Measurements from ENCODE around the gene PLTP. TPM values are rescaled to one million over a fixed set of nuclear protein-coding genes. Genes with fewer than 3 reads are reported as not detected.

The PLTP gene
- total RNA-seq, 1 experiment from 2014 or later, result 62.5 TPM

DNA sequence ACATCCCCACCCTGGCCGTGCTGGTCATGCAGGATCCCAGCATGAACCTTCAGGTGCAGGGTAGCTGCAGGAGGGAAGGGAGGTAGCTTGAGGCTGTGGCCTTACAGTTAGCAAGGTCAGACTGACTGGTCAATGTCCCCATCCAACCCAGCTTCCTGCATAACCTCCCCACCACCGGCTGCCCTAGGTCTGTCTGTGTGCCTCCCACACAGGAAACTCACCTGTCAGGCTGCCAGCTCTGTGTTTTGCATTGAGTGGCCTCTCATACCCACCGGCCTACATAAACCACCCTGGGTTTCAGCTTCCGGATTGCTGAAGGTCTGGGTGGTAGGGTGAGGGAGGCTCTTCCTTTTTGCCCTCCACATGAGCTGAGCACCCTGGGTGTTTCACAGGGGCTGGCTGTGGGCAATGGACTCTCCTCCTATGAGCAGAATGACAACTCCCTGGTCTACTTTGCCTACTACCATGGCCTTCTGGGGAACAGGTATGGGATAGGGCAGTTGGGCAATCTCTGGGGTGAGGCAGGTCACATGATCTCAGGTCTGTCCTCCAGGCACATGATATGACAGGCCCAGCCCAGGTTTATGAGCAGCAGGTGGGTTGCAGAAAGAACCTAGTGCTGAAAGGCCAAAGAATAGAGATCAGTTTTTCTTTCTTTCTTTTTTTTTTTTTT is 19.0 kb downstream of the PLTP start:
- Histone ChIP-seq H2BK15ac (ENCODE audit: low read depth, low read length) (no peak overlapping the region), H4K5ac (ENCODE audit: insufficient read length, low read depth, low read length) (no peak overlapping the region), H3K4me2 (ENCODE audit: insufficient read depth, insufficient read length, low read length) (no peak overlapping the region), H3K27me3 (ENCODE audit: insufficient read depth, low read length) (no peaks in the 10 kb centered on the region), H4K91ac (ENCODE audit: insufficient read length, low read depth, low read length) (no peak overlapping the region), H2BK20ac (ENCODE audit: low read depth, low read length, poor library complexity, severe bottlenecking) (no peak overlapping the region), H3K23ac (ENCODE audit: insufficient read length, low read depth, low read length) (no peak overlapping the region), H2AK5ac (ENCODE audit: insufficient read length, low read length) (no peak overlapping the region), H3K18ac (ENCODE audit: insufficient read length, low read depth, low read length) (no peak overlapping the region), H4K8ac (replicated peaks; ENCODE audit: insufficient read length, low read depth, low read length) (no peak overlapping the region), H2AFZ (ENCODE audit: low read length) (no peak overlapping the region), H3K9ac (ENCODE audit: extremely low read depth, insufficient read length, low read length) (no peak overlapping the region), H2BK120ac (ENCODE audit: low read depth, low read length, poor library complexity, severe bottlenecking) (no peak overlapping the region), H3K27ac (ENCODE audit: insufficient read length, low read depth, low read length) (no peak overlapping the region), H3K79me2 (ENCODE audit: insufficient read depth, low read length) (no peaks in the 10 kb centered on the region), H3K4ac (ENCODE audit: low read depth, low read length) (no peak overlapping the region), H3T11ph (ENCODE audit: low read length) (no peak overlapping the region), H3K14ac (ENCODE audit: insufficient read depth, low read length) (no peak overlapping the region), H2BK12ac (ENCODE audit: insufficient read length, low read depth, low read length) (no peak overlapping the region), H3K79me1 (ENCODE audit: insufficient read depth, low read depth, low read length, poor library complexity, severe bottlenecking) (no peaks in the 10 kb centered on the region), H3K4me1 (ENCODE audit: insufficient read depth, low read length) (no peaks in the 10 kb centered on the region), H4K20me1 (ENCODE audit: control insufficient read depth, insufficient read depth, insufficient read length) (no peaks in the 10 kb centered on the region), H3K56ac (ENCODE audit: insufficient read length, low read depth, low read length) (no peak overlapping the region), H3K23me2 (ENCODE audit: insufficient read length, low read depth, low read length, poor library complexity, severe bottlenecking) (peaks cover 13% of the 10 kb centered on the region), H2BK5ac (ENCODE audit: insufficient read length, low read length) (no peak overlapping the region), H3K9me3 (ENCODE audit: control insufficient read depth, low read depth, low read length) (no peaks in the 10 kb centered on the region)
- peaks cover 12 to 41% (median 34%) of the 10 kb centered on the region in 3 experiments for H3K36me3 Mint-ChIP-seq (ENCODE audit: insufficient read depth in 1 of 3, low read depth in 3 of 3)
- no peaks in the 10 kb centered on the region; the same call in 1 of the 2 replicates for H3K27me3 Mint-ChIP-seq (ENCODE audit: low read depth)
- no peak for DNase-seq
- TF ChIP-seq, protein P1, sequence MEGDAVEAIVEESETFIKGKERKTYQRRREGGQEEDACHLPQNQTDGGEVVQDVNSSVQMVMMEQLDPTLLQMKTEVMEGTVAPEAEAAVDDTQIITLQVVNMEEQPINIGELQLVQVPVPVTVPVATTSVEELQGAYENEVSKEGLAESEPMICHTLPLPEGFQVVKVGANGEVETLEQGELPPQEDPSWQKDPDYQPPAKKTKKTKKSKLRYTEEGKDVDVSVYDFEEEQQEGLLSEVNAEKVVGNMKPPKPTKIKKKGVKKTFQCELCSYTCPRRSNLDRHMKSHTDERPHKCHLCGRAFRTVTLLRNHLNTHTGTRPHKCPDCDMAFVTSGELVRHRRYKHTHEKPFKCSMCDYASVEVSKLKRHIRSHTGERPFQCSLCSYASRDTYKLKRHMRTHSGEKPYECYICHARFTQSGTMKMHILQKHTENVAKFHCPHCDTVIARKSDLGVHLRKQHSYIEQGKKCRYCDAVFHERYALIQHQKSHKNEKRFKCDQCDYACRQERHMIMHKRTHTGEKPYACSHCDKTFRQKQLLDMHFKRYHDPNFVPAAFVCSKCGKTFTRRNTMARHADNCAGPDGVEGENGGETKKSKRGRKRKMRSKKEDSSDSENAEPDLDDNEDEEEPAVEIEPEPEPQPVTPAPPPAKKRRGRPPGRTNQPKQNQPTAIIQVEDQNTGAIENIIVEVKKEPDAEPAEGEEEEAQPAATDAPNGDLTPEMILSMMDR (conservative IDR thresholded peaks at IDR 0.05), result no peak
- no peak overlapping the region for H3K27ac Mint-ChIP-seq
- no peaks in the 10 kb centered on the region for H3K9me3 Mint-ChIP-seq
- no CpG with 5 or more reads among the region's 4 CpGs for WGBS (ENCODE audit: extremely low coverage, insufficient read length, low lambda C conversion rate)
- H3K4me1 Mint-ChIP-seq, result peaks cover 5 to 14% of the 10 kb centered on the region in 2 experiments; a peak in 3 of 4 replicates
- peak overlapping the region; percentile 85 to 92; a peak in 4 of 5 replicates for H3K4me3 Mint-ChIP-seq
